ENCODE results near the gene CACNA1S. TPM values are rescaled to one million over a fixed set of nuclear protein-coding genes. Genes with fewer than 3 reads are reported as not detected.

Gene CACNA1S
- total RNA-seq, 1 experiment from 2014 or later = not detected

- no peak overlapping the region for H3K14ac ChIP-seq (ENCODE audit: insufficient read depth, low read length)
- H2BK5ac ChIP-seq (ENCODE audit: insufficient read length, low read length) = no peak overlapping the region
- H4K91ac ChIP-seq (ENCODE audit: insufficient read length, low read depth, low read length) = no peak overlapping the region
- Mint-ChIP-seq H3K27ac (0 out of 7 replicates have a peak overlapping the region, but pooled peaks of 1 of the 3 experiments have one; percentile 44), H3K4me1 (no peaks in the 10 kb centered on the region), H3K36me3 (ENCODE audit: insufficient read depth in 1 of 3, low read depth in 3 of 3) (peaks cover 23 to 36% (median 23%) of the 10 kb centered on the region in 3 experiments; a peak in 6 of 7 replicates), H3K27me3 (ENCODE audit: low read depth) (no peaks in the 10 kb centered on the region), H3K4me3 (no peak overlapping the region), H3K9me3 (no peaks in the 10 kb centered on the region)
- no peak overlapping the region for H2BK15ac ChIP-seq (ENCODE audit: low read depth, low read length)
- no peak overlapping the region for H4K5ac ChIP-seq (ENCODE audit: insufficient read length, low read depth, low read length)
- no peak overlapping the region for H2BK120ac ChIP-seq (ENCODE audit: low read depth, low read length, poor library complexity, severe bottlenecking)
- H3K27ac ChIP-seq (ENCODE audit: insufficient read length, low read depth, low read length) = no peak overlapping the region
- no peak overlapping the region for H3K4me2 ChIP-seq (ENCODE audit: insufficient read depth, insufficient read length, low read length)
- no peaks in the 10 kb centered on the region for H4K20me1 ChIP-seq (ENCODE audit: control insufficient read depth, insufficient read depth, insufficient read length)
- H3K23me2 ChIP-seq (ENCODE audit: insufficient read length, low read depth, low read length, poor library complexity, severe bottlenecking) = no peaks in the 10 kb centered on the region
- H3K9ac ChIP-seq (ENCODE audit: extremely low read depth, insufficient read length, low read length) = no peak overlapping the region
- H3K4me1 ChIP-seq (ENCODE audit: insufficient read depth, low read length) = no peaks in the 10 kb centered on the region
- H3K27me3 ChIP-seq (ENCODE audit: insufficient read depth, low read length) = no peaks in the 10 kb centered on the region
- TF ChIP-seq CTCF (conservative IDR thresholded peaks at IDR 0.05) = 0 out of 3 replicates have a peak, but pooled peaks have one; percentile 25
- H4K8ac ChIP-seq (replicated peaks; ENCODE audit: insufficient read length, low read depth, low read length) = no peak overlapping the region
- no peaks in the 10 kb centered on the region for H3K9me3 ChIP-seq (ENCODE audit: control insufficient read depth, low read depth, low read length)
- no peak overlapping the region for H2BK20ac ChIP-seq (ENCODE audit: low read depth, low read length, poor library complexity, severe bottlenecking)
- no CpG with 5 or more reads among the region's 9 CpGs for WGBS (ENCODE audit: extremely low coverage, insufficient read length, low lambda C conversion rate)
- no peaks in the 10 kb centered on the region for H3K79me2 ChIP-seq (ENCODE audit: insufficient read depth, low read length)
- no peak for DNase-seq
- H2BK12ac ChIP-seq (ENCODE audit: insufficient read length, low read depth, low read length) = no peak overlapping the region
- no peak overlapping the region for H2AK5ac ChIP-seq (ENCODE audit: insufficient read length, low read length)
- H3K56ac ChIP-seq (ENCODE audit: insufficient read length, low read depth, low read length) = no peak overlapping the region
- H2AFZ ChIP-seq (ENCODE audit: low read length) = no peak overlapping the region
- no peak overlapping the region for H3T11ph ChIP-seq (ENCODE audit: low read length)
- no peaks in the 10 kb centered on the region for H3K79me1 ChIP-seq (ENCODE audit: insufficient read depth, low read depth, low read length, poor library complexity, severe bottlenecking)
- no peak overlapping the region for H3K23ac ChIP-seq (ENCODE audit: insufficient read length, low read depth, low read length)
- H3K4ac ChIP-seq (ENCODE audit: low read depth, low read length) = no peak overlapping the region
- H3K18ac ChIP-seq (ENCODE audit: insufficient read length, low read depth, low read length) = no peak overlapping the region
Observed at GRCh38 chr1:200990114-200990513, 122.1 kb downstream of the CACNA1S start.

Other genes starting within 250 kb of the CACNA1S start
- gene GPR25, start 239.4 kb downstream of the CACNA1S start, total RNA-seq (2021) = not detected in 2 replicates
- gene INAVA, start 217.5 kb downstream of the CACNA1S start, total RNA-seq (2021) = 36.8 and 37.2 TPM in 2 replicates
- 7.0 and 7.5 TPM in 2 replicates for gene KIF21B, start 88.7 kb downstream of the CACNA1S start, total RNA-seq (2021)
- gene ASCL5, start 14.8 kb upstream of the CACNA1S start, total RNA-seq (2021) = 0.15 and 0.31 TPM in 2 replicates
- gene TMEM9, start 42.0 kb upstream of the CACNA1S start, total RNA-seq (2021) = 86.4 and 93.4 TPM in 2 replicates
- gene IGFN1, start 78.4 kb upstream of the CACNA1S start, total RNA-seq (2021) = not detected in 2 replicates
- gene PKP1, start 171.1 kb upstream of the CACNA1S start, total RNA-seq (2021) = 0.09 and 0.13 TPM in 2 replicates

Measured in H9 (cell line).